Keratinocyte (primary cell): ENCODE measurements around the gene FGFR2. TPM values are rescaled to one million over a fixed set of nuclear protein-coding genes. Genes with fewer than 3 reads are reported as not detected.

Experiments
- DNase-seq: peaks from one replicate; pipeline ENCODE4 v3.0.0-alpha.2; 2011; ENCODE audit warnings: low read depth, missing footprints, low spot score
- FAIRE-seq: peaks from 2 replicates; lab custom pipeline; 2011; peaks lifted over from hg19 to GRCh38; lab: Jason Lieb, UNC
- H2AFZ ChIP-seq: 2 replicates; pipeline ENCODE4 v1.6.0; 2012; ENCODE audit warnings: low read length, control low read depth, inconsistent platforms; ENCODE audit not compliant: control insufficient read depth
- H3K27ac ChIP-seq: 2 replicates; pipeline ENCODE4 v1.5.1; 2011; ENCODE audit warnings: low read length; ENCODE audit not compliant: control insufficient read depth, insufficient read depth
- H3K27me3 ChIP-seq: 3 replicates; pipeline ENCODE4 v1.6.0; 2011; ENCODE audit warnings: low read length; ENCODE audit not compliant: control insufficient read depth, insufficient read depth; ENCODE audit errors: extremely low read depth
- H3K36me3 ChIP-seq, 2 experiments: 2 replicates in 1 of 2; 3 replicates in 1 of 2; pipeline ENCODE4 v1.5.1; 2011; ENCODE audit warnings: low read length in 2 of 2, mild to moderate bottlenecking in 1 of 2; ENCODE audit not compliant: control insufficient read depth in 2 of 2, insufficient read depth in 2 of 2; ENCODE audit errors: extremely low read depth in 1 of 2
- H3K4me1 ChIP-seq: 3 replicates; pipeline ENCODE4 v1.5.1; 2011; ENCODE audit warnings: low read length; ENCODE audit not compliant: control insufficient read depth, insufficient read depth; ENCODE audit errors: extremely low read depth
- H3K4me2 ChIP-seq: 3 replicates; pipeline ENCODE4 v1.6.0; 2011; ENCODE audit warnings: low read depth, low read length; ENCODE audit not compliant: control insufficient read depth, insufficient read depth; ENCODE audit errors: extremely low read depth
- H3K4me3 ChIP-seq, 3 experiments: fragments of 200-600 bp in 1 of 3; sonication (generic) in 1 of 3; 2 replicates in 2 of 3; 3 replicates in 1 of 3; pipeline ENCODE4 v1.5.1; 2011 to 2016; ENCODE audit warnings: low read length in 3 of 3, mild to moderate bottlenecking in 3 of 3, control low read depth in 2 of 3, inconsistent platforms in 1 of 3, low read depth in 1 of 3, mixed read lengths in 1 of 3, mixed run types in 1 of 3, moderate library complexity in 1 of 3; ENCODE audit not compliant: control insufficient read depth in 2 of 3, insufficient read depth in 2 of 3; ENCODE audit errors: extremely low read depth in 1 of 3
- H3K79me2 ChIP-seq: 2 replicates; pipeline ENCODE4 v1.6.0; 2012; ENCODE audit warnings: low read length; ENCODE audit not compliant: control insufficient read depth, insufficient read depth
- H3K9ac ChIP-seq: 3 replicates; pipeline ENCODE4 v1.6.0; 2011; ENCODE audit warnings: low read length; ENCODE audit not compliant: control insufficient read depth, insufficient read depth; ENCODE audit errors: extremely low read depth
- H3K9me1 ChIP-seq: 3 replicates; pipeline ENCODE4 v1.6.0; 2011; ENCODE audit warnings: low read length; ENCODE audit not compliant: control insufficient read depth, insufficient read depth; ENCODE audit errors: extremely low read depth
- H3K9me3 ChIP-seq: 2 replicates; pipeline ENCODE4 v1.5.1; 2012; ENCODE audit warnings: low read depth, low read length; ENCODE audit not compliant: control insufficient read depth
- H4K20me1 ChIP-seq: 3 replicates; pipeline ENCODE4 v1.6.0; 2011; ENCODE audit warnings: low read length; ENCODE audit not compliant: control insufficient read depth, insufficient read depth; ENCODE audit errors: extremely low read depth
- EZH2 ChIP-seq: IDR thresholded peaks from one replicate; pipeline ENCODE4 v1.6.1; 2012; ENCODE audit warnings: inconsistent platforms, mild to moderate bottlenecking, low read length, moderate library complexity
- dilution Hi-C: fragments of 300-500 bp; cut with MboI; formaldehyde crosslinking; loops from one replicate; pipeline ENCODE4 v1.7.0; 2020; ENCODE audit warnings: low sequenced_read_pairs; ENCODE audit not compliant: extremely low pct_ligation_motif_present
- polyA minus RNA-seq, 3 experiments: library from RNA; depleted of rRNA, polyadenylated mRNA; stranded (reverse); fragments of >200 nt; gene quantifications; 1 replicate in 1 of 3; 2 replicates in 1 of 3; 3 replicates in 1 of 3; pipeline ENCODE4 v1.2.3, GENCODE V29; 2011
- polyA plus RNA-seq, 5 experiments: library from polyadenylated mRNA; depleted of rRNA in 3 of 5; stranded (reverse) in 3 of 5; stranded (forward) in 1 of 5; unstranded in 1 of 5; fragments of >200 nt; gene quantifications; 1 replicate in 1 of 5; 2 replicates in 3 of 5; 3 replicates in 1 of 5; pipeline versions ENCODE4 v1.2.1 to v1.2.3, GENCODE V29; 2011 to 2012; ENCODE audit warnings: missing spikeins in 2 of 5, low read depth in 1 of 5, low replicate concordance in 1 of 5
- TF ChIP-seq, protein P1 (sequence below), 3 experiments: IDR thresholded peaks in 1 of 3; conservative IDR thresholded peaks in 1 of 3; optimal IDR thresholded peaks in 1 of 3; 2 replicates in 2 of 3; 3 replicates in 1 of 3; pipeline versions ENCODE3 to v1.5.1; 2011; ENCODE audit warnings: low read length in 3 of 3, mild to moderate bottlenecking in 3 of 3, moderate library complexity in 2 of 3, control low read depth in 1 of 3, inconsistent platforms in 1 of 3; ENCODE audit not compliant: insufficient read depth in 2 of 3; ENCODE audit errors: extremely low read depth in 1 of 3

Gene FGFR2
- polyA plus RNA-seq (12.8 to 23.9 TPM (median 20.6 TPM) in 3 replicates), polyA minus RNA-seq (23.8 to 54.9 TPM (median 29.1 TPM) in 3 replicates)
- 6.3 TPM for polyA plus RNA-seq (2011; ENCODE audit: low read depth)
- 8.7 and 11.5 TPM in 2 replicates for polyA plus RNA-seq (2011; cell fraction: cytosol; rRNA removed)
- 32.6 and 34.4 TPM in 2 replicates for polyA plus RNA-seq (2011; cell fraction: nucleus; rRNA removed)
- 9.7 and 18.6 TPM in 2 replicates for polyA plus RNA-seq (2012; ENCODE audit: low replicate concordance)
- polyA minus RNA-seq (2011; cell fraction: cytosol; rRNA and poly(A)+ RNA removed) = 15.2 TPM
- polyA minus RNA-seq (2011; cell fraction: nucleus; rRNA and poly(A)+ RNA removed) = 30.7 and 43.7 TPM in 2 replicates

DNA sequence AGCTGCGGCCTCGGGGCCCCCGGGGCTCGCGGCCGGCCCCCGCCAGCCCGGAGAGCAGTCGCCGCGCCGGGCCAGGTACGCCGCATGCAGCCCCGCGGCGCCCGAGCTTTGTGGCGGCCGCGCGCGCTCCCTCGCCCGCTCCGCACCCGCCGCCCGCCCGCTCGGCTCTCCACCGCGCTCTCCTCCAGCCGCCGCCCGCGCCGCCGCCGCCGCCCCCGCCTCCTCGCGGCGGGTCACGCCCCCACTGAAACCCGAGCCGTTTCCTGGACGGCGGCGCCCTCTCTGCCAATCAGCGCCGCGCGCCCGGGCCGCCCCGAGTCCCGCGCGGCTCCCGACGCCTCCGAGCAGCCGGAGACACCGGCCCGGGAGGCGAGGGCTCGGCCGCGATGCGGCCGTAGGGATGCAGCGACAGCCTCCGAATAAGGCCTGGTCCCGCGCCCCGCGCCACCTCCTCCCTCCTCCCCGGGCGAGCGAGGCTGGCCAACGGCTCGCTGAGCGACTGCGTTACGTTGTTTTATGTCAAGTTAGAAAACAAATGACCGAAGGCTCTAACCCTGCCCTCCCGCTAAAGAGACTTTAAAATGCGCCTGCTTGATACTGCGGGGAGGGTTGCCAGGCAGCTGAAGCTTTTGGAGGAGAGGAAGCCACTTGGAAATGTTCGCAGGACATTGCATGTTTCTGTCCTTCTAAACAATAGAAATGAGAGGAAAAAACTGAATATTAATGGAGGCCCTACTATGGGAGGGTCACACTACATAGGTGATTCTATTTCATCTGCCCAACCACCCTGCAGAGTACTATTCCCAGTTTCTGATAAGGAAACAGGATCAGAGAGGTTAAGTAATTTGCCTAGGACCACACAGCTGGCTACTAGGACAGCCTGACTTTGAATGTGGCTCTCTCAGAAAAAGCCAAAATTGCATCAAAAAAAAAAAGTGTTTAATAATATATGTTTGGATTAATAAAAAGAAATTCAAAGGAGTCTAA is at the start of gene FGFR2:
TSS of gene FGFR2 (minus strand) at position 182 of the 987 bp plus-strand sequence. CDS start 4,627 bp downstream, outside the sequence.
- TF ChIP-seq, protein P1, sequence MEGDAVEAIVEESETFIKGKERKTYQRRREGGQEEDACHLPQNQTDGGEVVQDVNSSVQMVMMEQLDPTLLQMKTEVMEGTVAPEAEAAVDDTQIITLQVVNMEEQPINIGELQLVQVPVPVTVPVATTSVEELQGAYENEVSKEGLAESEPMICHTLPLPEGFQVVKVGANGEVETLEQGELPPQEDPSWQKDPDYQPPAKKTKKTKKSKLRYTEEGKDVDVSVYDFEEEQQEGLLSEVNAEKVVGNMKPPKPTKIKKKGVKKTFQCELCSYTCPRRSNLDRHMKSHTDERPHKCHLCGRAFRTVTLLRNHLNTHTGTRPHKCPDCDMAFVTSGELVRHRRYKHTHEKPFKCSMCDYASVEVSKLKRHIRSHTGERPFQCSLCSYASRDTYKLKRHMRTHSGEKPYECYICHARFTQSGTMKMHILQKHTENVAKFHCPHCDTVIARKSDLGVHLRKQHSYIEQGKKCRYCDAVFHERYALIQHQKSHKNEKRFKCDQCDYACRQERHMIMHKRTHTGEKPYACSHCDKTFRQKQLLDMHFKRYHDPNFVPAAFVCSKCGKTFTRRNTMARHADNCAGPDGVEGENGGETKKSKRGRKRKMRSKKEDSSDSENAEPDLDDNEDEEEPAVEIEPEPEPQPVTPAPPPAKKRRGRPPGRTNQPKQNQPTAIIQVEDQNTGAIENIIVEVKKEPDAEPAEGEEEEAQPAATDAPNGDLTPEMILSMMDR (optimal IDR thresholded peaks at IDR 0.05 in 1 of 3, IDR thresholded peaks at IDR 0.05 in 1 of 3, conservative IDR thresholded peaks at IDR 0.05 in 1 of 3; ENCODE audit: extremely low read depth in 1 of 3, insufficient read depth in 2 of 3, low read length in 3 of 3) = no peak
- TF ChIP-seq EZH2 = no peak
- Histone ChIP-seq H3K36me3 (no peaks in the 10 kb centered on the region), H3K27me3 (no peaks in the 10 kb centered on the region), H3K9me1 (no peaks in the 10 kb centered on the region), H3K4me1 (peaks cover 29% of the 10 kb centered on the region), H3K4me3 (peak within 1 kb of the TSS; percentile 77 to 91 (median 84)), H2AFZ (peak within 1 kb of the TSS; percentile 88), H3K9ac (peak within 1 kb of the TSS; percentile 88), H3K9me3 (no peaks in the 10 kb centered on the region), H3K27ac (peak within 1 kb of the TSS; percentile 92), H3K4me2 (peak within 1 kb of the TSS; percentile 78), H3K79me2 (peaks cover 39% of the 10 kb centered on the region), H4K20me1 (no peaks in the 10 kb centered on the region)
- dilution Hi-C loops = no loop called here
- no peak for DNase-seq
- peak; percentile 39 for FAIRE-seq

DNA sequence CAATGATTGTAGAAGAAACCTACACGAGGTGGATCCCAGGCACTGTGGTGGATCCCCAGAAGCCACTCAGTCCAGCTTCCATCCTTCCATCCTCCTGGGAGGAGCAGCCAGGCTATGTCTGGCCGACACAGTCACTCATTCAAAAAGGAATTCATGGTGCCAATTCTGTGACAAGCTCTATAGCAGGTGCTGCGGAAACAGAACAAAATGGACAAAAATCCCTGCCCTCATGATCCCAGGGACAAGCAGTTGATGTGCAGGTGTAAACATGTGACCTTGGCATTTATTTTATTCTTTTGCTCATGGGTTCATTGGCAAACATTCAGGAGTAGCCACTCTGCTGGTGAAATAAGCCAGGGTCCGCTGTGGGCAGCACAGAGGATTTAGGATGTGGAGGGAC is 49.2 kb upstream of the FGFR2 start:
- no peak overlapping the region for H3K27ac ChIP-seq
- H3K27me3 ChIP-seq = peaks cover 9% of the 10 kb centered on the region
- no peak overlapping the region for H3K4me2 ChIP-seq
- no peak for FAIRE-seq
- no peaks in the 10 kb centered on the region for H4K20me1 ChIP-seq
- H2AFZ ChIP-seq = no peak overlapping the region
- H3K79me2 ChIP-seq = no peaks in the 10 kb centered on the region
- no peaks in the 10 kb centered on the region for H3K9me3 ChIP-seq
- H3K36me3 ChIP-seq = no peaks in the 10 kb centered on the region
- H3K9ac ChIP-seq = no peak overlapping the region
- H3K9me1 ChIP-seq = no peaks in the 10 kb centered on the region
- H3K4me1 ChIP-seq = no peaks in the 10 kb centered on the region
- no peak for DNase-seq
- dilution Hi-C loops = no loop called here
- H3K4me3 ChIP-seq = no peak overlapping the region
- TF ChIP-seq EZH2 = no peak
- TF ChIP-seq, protein P1 (optimal IDR thresholded peaks at IDR 0.05 in 1 of 3, IDR thresholded peaks at IDR 0.05 in 1 of 3, conservative IDR thresholded peaks at IDR 0.05 in 1 of 3; ENCODE audit: extremely low read depth in 1 of 3, insufficient read depth in 2 of 3, low read length in 3 of 3) = no peak
